Mucosa of descending colon (tissue), 3 donors: ENCODE measurements around the gene MAP2K1. TPM values are rescaled to one million over a fixed set of nuclear protein-coding genes. Genes with fewer than 3 reads are reported as not detected.

Experiments
- ATAC-seq: fragments of 200-7000 bp; cut with Tn5 transposase; one replicate; pipeline ENCODE4 v1.9.1; 2020; ENCODE audit warnings: mild to moderate bottlenecking, moderate library complexity
- DNase-seq, 3 donors: peaks; one replicate each; pipeline ENCODE4 v3.0.0-alpha.2; 2020
- H3K36me3 ChIP-seq: fragments of 200-600 bp; one replicate; pipeline ENCODE4 v1.8.0; 2021; ENCODE audit warnings: low read depth, mild to moderate bottlenecking
- H3K4me1 ChIP-seq: fragments of 200-600 bp; one replicate; pipeline ENCODE4 v1.8.0; 2021; ENCODE audit warnings: low read depth, mild to moderate bottlenecking
- H3K4me3 ChIP-seq: fragments of 200-600 bp; one replicate; pipeline ENCODE4 v1.8.0; 2021; ENCODE audit warnings: mild to moderate bottlenecking
- H3K9me3 ChIP-seq: fragments of 200-600 bp; one replicate; pipeline ENCODE4 v1.8.0; 2021; ENCODE audit warnings: mild to moderate bottlenecking
- intact Hi-C, 2 donors: fragments of 100-400 bp; cut with DNase I in 1 of 2; cut with micrococcal nuclease in 1 of 2; formaldehyde crosslinking; loops; one replicate each; pipeline versions ENCODE4 v1.11.0 to v1.11.1; 2022; cut with DNase I, micrococcal nuclease
- microRNA-seq: library from miRNA; unstranded; fragments of <30 nt; microRNA quantifications from one replicate; pipeline ENCODE4, GENCODE V29; 2019
- total RNA-seq, 3 donors: library from RNA; stranded (reverse); fragmentation: NEBNext Ultra II Directional in 2 of 3; extraction: Animal tissue kit (Norgen Biotek cat#: 25700) in 2 of 3; gene quantifications; one replicate each; pipeline versions ENCODE4 v1.2.1 to v1.2.4, GENCODE V29; 2021 to 2023
- TF ChIP-seq, protein P1 (sequence below): fragments of 200-600 bp; IDR thresholded peaks from one replicate; pipeline ENCODE4 v1.8.0; 2022; ENCODE audit warnings: antibody characterized with exemption, mild to moderate bottlenecking
- donor health status: DM: no; HTN: no; CAD: no; lungs with moderate emphysema.
- donor health status: DM: no; HTN: no; CAD: no.
- donor health status: DM: no; HTN: yes; CAD: no.

The MAP2K1 gene
- total RNA-seq, 3 donors from 2014 or later: 34.4 to 45.3 (median 44.0) TPM

DNA sequence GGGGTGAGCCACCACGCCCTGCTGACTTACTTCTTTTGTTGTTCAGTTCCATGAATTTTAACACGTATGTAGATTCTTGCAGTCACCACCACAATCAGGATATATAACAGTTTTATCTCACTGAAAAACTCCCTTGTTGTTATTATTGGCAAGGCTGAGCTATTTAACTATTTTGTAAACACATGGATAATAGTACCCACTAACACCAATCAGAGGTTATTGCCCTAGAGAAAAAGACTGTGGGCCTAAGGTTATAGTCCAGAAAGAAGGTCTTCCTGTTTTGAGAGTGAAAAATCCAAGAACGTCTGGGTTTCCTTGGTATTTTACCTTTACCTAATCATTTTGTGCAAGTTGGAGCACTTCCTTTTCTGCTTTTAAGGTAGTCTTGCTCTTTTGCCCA, 127.9 kb downstream of the MAP2K1 start:
- Histone ChIP-seq H3K4me3 (no peak overlapping the region), H3K9me3 (no peaks in the 10 kb centered on the region), H3K36me3 (no peaks in the 10 kb centered on the region), H3K4me1 (no peaks in the 10 kb centered on the region)
- no peak for DNase-seq
- TF ChIP-seq, protein P1, sequence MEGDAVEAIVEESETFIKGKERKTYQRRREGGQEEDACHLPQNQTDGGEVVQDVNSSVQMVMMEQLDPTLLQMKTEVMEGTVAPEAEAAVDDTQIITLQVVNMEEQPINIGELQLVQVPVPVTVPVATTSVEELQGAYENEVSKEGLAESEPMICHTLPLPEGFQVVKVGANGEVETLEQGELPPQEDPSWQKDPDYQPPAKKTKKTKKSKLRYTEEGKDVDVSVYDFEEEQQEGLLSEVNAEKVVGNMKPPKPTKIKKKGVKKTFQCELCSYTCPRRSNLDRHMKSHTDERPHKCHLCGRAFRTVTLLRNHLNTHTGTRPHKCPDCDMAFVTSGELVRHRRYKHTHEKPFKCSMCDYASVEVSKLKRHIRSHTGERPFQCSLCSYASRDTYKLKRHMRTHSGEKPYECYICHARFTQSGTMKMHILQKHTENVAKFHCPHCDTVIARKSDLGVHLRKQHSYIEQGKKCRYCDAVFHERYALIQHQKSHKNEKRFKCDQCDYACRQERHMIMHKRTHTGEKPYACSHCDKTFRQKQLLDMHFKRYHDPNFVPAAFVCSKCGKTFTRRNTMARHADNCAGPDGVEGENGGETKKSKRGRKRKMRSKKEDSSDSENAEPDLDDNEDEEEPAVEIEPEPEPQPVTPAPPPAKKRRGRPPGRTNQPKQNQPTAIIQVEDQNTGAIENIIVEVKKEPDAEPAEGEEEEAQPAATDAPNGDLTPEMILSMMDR: no peak
- intact Hi-C loops: no loop called here
- no peak for ATAC-seq

DNA sequence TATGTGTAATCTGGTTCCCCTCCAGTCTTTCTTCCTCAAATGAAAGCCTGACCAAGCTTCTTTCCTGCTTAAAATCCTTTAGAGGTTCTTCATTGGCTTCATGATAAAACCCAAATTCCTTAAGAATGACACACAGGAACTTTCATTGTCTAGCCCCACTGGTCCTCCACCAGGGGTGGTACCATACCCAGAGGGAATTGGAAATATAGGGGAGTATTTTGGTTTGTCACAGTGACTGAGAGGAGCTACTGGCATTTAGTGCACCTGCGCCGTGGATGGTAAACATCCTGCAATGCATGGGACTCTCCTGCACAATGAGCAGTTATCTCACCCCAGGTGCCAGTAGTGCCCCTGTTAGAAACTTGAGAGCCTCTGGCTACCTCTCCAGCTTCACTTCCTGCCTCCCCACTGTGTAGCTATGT, 129.2 kb downstream of the MAP2K1 start:
- Histone ChIP-seq H3K4me3 (no peak overlapping the region), H3K4me1 (no peaks in the 10 kb centered on the region), H3K36me3 (no peaks in the 10 kb centered on the region), H3K9me3 (no peaks in the 10 kb centered on the region)
- TF ChIP-seq, protein P1: no peak
- DNase-seq (no peak), ATAC-seq (no peak)
- intact Hi-C loops: no loop called here

DNA sequence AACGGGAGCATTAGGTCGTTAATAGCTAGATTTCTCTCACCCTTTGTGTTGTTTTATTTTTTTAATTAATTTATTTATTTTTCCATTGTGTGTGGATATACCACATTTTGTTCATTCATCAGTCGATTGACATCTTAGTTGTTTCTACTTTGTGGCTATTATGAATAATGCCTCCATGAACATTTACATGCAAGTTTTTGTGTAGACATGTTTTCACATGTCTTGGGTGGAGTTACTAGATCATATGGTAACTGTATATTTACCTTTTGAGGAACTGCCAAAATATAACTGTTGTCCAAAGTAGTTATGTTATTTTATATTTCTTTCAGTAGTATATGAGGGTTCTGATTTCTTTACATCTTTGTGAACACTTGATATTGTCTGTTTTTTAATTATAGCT, 137.2 kb downstream of the MAP2K1 start:
- no peak overlapping the region for H3K4me3 ChIP-seq
- ATAC-seq (no peak), DNase-seq (no peak)
- no peaks in the 10 kb centered on the region for H3K9me3 ChIP-seq
- intact Hi-C loops: no loop called here
- no peaks in the 10 kb centered on the region for H3K36me3 ChIP-seq
- H3K4me1 ChIP-seq: no peaks in the 10 kb centered on the region
- TF ChIP-seq, protein P1: no peak

DNA sequence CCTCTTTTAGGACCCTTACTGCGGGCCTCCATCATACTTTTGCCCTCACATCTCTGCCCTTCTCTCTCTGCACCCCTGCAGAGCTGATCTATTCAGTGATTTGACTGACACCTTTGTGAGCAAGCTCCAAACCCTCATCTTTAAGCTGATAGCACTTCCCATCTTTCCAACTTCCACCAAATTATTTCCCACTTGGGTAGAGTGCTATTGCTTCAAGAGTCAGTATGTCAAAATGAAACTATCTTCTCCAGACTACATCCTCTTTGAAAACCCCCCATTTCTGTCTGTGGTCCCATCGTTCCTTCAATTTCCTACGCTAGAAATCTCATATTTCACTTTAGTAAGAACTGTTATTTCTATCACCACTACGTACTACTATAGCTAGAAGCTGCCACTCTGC, 138.1 kb downstream of the MAP2K1 start:
- DNase-seq (no peak), ATAC-seq (no peak)
- Histone ChIP-seq H3K4me3 (no peak overlapping the region), H3K9me3 (no peaks in the 10 kb centered on the region), H3K4me1 (no peaks in the 10 kb centered on the region), H3K36me3 (no peaks in the 10 kb centered on the region)
- TF ChIP-seq, protein P1: no peak
- intact Hi-C loops: no loop called here

DNA sequence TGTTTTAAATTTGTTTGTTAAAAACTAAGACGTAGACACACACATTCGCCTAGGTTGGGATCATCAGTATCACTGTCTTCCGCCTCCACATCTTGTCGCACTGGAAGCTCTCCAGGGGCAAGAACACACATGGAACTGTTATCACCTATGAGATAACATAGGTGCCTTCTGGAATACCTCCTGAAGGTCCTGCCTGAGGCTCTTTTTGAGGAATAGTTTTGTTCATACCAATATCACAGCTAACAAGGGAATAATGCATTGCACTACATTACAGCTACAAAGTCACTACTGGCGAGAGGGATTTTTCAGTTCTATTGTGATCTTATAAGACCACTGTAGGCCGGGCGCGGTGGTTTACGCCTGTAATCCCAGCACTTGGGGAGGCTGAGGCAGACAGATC, 148.3 kb downstream of the MAP2K1 start:
- Histone ChIP-seq H3K36me3 (no peaks in the 10 kb centered on the region), H3K4me3 (no peak overlapping the region), H3K9me3 (no peaks in the 10 kb centered on the region), H3K4me1 (no peaks in the 10 kb centered on the region)
- TF ChIP-seq, protein P1: no peak
- ATAC-seq (no peak), DNase-seq (no peak)
- intact Hi-C loops: no loop called here

Small RNAs within 50 kb of the gene (microRNA-seq; reads per million reads assigned to microRNA genes)
- gene MIR4512: not detected

Other genes starting within 250 kb of the MAP2K1 start
- under 1 TPM; 0.12 to 0.29 (median 0.19) TPM for gene MEGF11, start 133.2 kb upstream of the MAP2K1 start, total RNA-seq
- 10 to 100 TPM; 15.5 to 31.9 (median 23.9) TPM for gene DIS3L, start 93.3 kb upstream of the MAP2K1 start, total RNA-seq
- 1 to 10 TPM; 5.8 to 7.0 (median 5.9) TPM for gene TIPIN, start 30.2 kb upstream of the MAP2K1 start, total RNA-seq
- 10 to 100 TPM; 17.5 to 31.8 (median 21.1) TPM for gene SNAPC5, start 110.8 kb downstream of the MAP2K1 start, total RNA-seq
- 1,000 to 10,000 TPM; 1,087 to 1,829 (median 1,623) TPM for gene RPL4, start 117.9 kb downstream of the MAP2K1 start, total RNA-seq
- gene ZWILCH, start 118.4 kb downstream of the MAP2K1 start, total RNA-seq: 10 to 100 TPM in 1 of 3 donors, 1 to 10 TPM in 2; 4.8 to 11.7 (median 5.8) TPM
- not detected for gene LCTL, start 179.1 kb downstream of the MAP2K1 start, total RNA-seq